ENCODE results near the gene ASTN2.

- TF ChIP-seq CTCF (IDR thresholded peaks at IDR 0.05; ENCODE audit: low read depth, low read length) (no peak), POLR2A (IDR thresholded peaks at IDR 0.05; ENCODE audit: extremely low read depth, insufficient read length) (no peak), MYC (IDR thresholded peaks at IDR 0.05; ENCODE audit: low read depth, low read length) (no peak)
These were observed 149.6 kb downstream of the ASTN2 start for GRCh38 chr9:117265253-117265652.
